ENCODE measurements around the gene PLEK2.
"Not testable (repeated sequence)": the region's sequence is repeated elsewhere in the genome, so short reads cannot be mapped to it uniquely, and the experiment has no call there.

PLEK2 gene, protein sequence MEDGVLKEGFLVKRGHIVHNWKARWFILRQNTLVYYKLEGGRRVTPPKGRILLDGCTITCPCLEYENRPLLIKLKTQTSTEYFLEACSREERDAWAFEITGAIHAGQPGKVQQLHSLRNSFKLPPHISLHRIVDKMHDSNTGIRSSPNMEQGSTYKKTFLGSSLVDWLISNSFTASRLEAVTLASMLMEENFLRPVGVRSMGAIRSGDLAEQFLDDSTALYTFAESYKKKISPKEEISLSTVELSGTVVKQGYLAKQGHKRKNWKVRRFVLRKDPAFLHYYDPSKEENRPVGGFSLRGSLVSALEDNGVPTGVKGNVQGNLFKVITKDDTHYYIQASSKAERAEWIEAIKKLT

GRCh38 chr14:67411820-67412421 lies at the start of gene PLEK2:
Gene PLEK2 (minus strand): TSS chr14:67412165. CDS start chr14:67412059, 106 bp downstream.
- peak; percentile 91 for DNase-seq (ENCODE audit: low spot score)

DNA sequence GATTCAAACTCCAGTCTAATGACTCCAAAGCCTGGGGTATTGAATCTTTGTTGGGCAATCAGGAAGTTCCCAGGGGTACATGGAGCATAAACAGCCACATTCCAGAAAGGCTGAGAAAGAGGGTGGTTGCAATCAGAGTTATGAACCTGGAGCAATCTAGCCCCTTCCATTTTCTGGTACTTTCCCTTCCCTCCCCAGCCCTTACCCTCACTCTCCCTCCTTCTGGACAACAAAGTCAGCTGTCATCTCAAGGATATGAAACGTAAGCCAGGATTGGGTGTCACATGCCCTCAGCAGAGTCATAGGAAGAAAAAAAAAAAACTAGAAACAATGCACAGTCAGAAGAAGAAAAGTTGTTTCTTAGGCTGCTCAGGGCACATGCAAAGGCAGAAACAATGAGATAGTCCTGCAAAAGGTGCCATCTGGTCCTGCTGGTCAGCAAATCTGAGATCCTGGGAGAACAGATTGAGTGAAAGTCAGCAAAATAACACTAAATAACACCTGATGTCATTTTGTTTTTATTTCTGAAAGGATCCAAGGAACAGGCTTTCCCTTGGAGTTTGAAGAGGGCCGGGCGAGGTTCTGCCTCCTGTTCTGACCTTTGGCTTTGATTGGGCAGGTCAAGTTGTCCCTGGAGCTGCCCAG lies 49.5 kb upstream of the PLEK2 start:
- DNase-seq (ENCODE audit: low spot score) = peak; percentile 82

GRCh38 chr14:67459336-67459735 lies 47.4 kb upstream of the PLEK2 start:
- DNase-seq (ENCODE audit: low spot score) = no peak

GRCh38 chr14:67457782-67458181 lies 45.8 kb upstream of the PLEK2 start:
- DNase-seq (ENCODE audit: low spot score) = no peak

DNA sequence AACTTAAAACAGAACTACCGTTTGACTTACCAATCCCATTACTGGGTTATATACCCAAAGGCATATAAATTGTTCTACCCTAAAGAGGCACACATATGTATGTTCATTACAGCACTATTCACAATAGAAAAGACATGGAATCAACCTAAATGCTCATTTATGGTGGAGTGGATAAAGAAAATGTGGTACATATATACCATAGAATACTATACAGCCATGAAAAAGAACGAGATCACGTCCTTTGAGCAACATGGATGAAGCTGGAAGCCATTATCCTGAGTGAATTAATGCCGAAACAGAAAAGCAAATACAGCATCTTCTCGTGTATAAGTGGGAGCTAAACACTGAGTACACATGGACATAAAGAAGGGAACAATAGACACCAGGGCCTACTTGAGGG lies 44.8 kb upstream of the PLEK2 start:
- no peak for DNase-seq (ENCODE audit: low spot score)

DNA sequence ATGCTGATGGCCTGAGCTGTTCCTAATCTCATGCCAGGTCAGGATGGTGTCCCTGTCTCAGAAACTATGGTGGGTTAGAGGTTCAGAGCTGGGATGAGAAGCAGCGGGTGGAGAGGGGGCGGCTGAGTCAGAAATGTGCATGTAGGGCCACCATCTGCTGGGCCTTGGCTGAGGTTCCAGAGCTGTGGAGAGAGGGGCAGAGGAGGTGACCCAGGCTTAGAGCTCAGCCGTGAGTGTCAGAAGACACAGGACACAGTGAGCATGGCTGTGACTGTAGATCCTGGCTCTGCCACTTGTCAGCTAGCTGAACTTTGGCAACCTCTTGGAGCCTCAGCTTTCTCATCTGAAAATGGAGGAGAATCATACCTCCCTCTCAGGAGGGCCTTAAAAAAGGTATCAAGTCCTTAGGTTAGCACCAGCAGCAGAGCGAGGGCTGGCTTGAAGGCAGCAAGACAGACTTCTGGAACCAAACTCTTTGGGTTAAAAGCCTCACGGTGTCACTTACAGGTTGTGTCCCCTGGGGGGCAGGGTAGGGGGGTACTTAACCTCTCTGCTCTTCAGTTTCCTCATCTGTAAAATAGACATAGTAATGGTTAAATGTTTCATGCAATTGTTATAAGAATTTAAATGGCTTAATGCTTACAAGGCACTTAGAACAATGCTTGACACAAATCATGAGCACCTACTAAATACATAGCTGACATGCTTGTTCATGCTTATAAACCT lies 41.8 kb upstream of the PLEK2 start:
- no peak for DNase-seq (ENCODE audit: low spot score)

DNA sequence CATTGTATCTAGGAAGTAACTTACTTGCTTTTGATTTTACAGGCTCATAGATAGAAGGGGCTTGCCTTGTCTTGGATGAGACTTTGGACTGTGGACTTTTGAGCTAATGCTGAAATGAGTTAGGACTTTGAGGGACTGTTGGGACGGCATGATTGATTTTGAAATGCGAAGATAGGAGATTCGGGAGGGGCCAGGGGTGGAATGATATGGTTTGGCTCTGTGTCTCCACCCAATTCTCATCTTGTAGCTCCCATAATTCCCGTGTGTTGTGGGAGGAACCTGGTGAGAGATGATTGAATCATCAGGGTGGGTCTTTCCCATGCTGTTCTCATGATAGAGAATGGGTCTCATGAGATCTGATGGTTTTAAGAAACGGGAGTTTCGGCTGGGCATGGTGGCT lies 39.7 kb upstream of the PLEK2 start:
- not testable (repeated sequence) for DNase-seq (ENCODE audit: low spot score)

DNA sequence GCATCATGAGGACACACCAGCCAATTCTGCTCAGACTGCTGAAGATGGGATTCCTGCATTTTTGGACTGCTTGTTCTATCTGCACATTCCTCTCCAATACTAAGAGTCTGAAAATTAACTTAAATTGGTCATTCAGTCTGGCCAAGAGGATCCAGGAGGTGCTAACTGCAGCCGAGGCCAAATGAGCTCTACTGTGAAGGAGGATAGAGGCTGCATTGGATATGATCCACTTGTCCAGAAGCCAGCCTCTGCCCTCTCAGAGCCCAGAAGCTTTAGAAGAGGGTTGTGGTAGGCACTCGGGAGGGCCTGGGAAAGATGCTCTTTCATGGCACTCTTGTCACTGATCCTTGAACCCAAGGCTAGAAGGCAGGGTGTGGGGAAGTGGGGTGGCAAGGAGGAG lies 37.1 kb upstream of the PLEK2 start:
- no peak for DNase-seq (ENCODE audit: low spot score)

- no peak for DNase-seq (ENCODE audit: low spot score)
Measured at GRCh38 chr14:67447033-67447381, 35.0 kb upstream of the PLEK2 start.

DNA sequence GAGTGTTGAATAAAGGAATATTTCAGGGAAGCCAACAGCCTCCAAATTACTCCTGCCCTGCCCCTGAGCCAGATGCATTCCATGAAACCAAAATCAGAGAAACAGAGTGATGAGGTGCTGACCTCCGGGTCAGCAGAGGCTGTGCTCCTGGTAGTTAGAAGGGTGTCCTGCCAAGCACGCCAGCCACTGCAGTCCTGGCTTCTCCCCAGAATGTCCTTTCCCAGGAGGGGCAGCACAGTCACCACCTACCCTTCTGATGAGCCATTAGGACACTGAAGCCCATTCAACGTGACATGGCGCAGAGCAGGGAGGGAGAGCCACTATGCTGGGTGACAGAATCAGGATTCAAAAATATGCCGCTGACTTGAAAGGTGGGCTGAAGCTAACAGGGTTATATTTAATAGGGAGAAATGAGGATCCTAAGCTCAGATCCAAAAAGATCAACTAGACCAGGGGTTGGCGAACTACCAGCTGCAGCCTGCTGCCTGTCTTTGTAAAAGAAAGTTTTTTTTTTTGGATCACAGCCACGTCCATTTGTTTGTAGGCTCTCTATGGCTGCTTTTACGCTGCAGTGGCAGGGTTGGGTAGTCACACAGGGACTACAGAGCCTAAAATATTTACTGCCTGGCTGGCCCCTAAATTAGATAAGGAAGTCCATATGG lies 34.5 kb upstream of the PLEK2 start:
- DNase-seq (ENCODE audit: low spot score) = peak; percentile 9

DNA sequence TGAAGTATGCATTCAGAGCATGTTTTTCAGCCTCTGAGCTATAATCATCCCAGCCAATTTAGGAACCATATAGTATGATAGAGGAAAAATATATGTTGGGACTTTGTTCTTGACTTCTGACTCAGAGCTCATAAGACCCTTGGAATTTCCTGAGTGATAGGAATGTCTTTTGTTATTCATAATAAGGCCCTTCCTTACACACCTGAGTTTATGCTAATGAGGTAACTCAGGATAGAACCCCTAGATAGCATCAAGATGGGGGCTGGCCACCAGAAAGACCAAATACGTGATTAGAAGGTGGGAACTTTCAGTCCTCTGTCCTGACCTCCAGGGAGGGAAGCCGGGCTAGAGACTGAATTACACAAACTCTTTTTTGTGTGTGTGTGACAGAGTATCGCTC lies 32.4 kb upstream of the PLEK2 start:
- peak; percentile 59 for DNase-seq (ENCODE audit: low spot score)

DNA sequence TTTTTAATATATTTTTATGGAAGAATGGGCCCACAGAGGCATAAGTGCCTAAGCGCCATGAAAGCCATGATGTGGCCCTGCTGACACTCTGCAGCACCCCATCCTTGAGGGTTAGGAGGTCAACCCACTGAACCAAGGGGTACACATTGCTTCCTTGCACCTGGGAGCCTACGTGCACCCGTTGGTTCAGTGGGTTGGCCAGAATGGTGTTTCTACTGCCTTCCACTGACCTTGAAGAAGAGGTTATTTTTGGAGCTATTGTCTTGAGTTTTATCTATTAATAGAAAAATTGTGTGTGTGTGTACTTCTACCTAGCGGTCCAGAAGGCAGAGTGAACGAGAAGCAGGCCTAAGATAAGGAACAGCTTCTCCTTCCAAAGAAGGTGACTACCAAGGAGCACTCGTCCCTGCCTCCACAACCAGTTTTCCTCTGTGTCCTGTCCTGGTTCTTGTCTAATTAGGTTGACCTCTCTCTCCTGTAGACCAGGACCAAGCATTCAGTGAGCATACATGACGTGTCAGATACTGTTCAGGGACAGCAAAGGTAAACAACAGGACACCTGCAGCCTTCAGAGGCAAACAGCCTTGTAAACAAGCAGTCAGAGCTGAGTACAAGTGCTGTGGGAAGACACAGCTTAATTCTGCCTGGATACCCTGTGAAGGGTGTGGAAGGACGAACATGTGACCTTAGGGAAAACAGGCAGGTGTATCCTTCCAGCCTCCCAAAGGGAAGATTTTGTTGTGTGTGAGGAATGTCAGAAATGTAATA lies 30.4 kb upstream of the PLEK2 start:
- no peak for DNase-seq (ENCODE audit: low spot score)

- no peak for DNase-seq (ENCODE audit: low spot score)
Measured at GRCh38 chr14:67441672-67442071, 29.7 kb upstream of the PLEK2 start.

GRCh38 chr14:67441256-67441655 lies 29.3 kb upstream of the PLEK2 start:
- DNase-seq (ENCODE audit: low spot score) = no peak

DNA sequence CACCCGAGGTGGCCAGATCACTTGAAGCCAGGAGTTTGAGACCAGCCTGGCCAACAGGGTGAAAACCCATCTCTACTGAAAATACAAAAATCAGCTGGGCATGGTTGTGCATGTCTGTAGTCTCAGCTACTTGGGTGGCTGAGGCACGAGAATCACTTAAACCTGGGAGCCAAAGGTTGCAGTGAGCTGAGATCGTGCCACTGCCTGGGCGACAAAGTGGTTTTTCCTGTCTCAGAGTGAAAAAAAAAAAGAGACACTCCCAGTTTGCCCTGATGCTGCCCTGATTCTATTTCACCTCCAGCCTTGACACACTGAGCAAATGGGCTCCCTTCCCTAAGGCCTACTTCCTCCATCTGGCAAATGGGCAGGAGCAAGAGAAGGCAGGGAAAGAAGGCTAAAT lies 28.5 kb upstream of the PLEK2 start:
- no peak for DNase-seq (ENCODE audit: low spot score)

DNA sequence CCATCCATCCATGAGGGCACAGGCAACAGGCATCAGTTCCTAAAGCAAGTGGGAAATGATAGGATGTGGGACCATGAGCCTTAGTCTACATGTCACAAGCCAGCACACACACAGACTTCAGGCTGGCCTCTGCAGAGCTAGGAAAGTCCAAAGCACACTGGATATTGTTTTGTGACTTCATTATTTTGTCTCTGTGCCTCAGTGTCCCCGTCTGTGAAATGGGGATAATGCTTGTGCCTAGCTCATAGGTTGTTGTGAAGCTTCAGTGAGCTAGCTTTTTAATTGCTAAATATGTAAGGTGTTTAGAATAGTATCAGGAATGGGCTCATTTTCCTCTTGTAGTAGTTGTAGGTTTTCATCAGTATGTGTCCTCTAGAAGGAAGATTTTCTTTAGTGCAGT lies 27.0 kb upstream of the PLEK2 start:
- no peak for DNase-seq (ENCODE audit: low spot score)

GRCh38 chr14:67436006-67436866 lies 24.3 kb upstream of the PLEK2 start:
- DNase-seq (ENCODE audit: low spot score) = no peak

GRCh38 chr14:67435603-67436002 lies 23.6 kb upstream of the PLEK2 start:
- DNase-seq (ENCODE audit: low spot score) = no peak

DNA sequence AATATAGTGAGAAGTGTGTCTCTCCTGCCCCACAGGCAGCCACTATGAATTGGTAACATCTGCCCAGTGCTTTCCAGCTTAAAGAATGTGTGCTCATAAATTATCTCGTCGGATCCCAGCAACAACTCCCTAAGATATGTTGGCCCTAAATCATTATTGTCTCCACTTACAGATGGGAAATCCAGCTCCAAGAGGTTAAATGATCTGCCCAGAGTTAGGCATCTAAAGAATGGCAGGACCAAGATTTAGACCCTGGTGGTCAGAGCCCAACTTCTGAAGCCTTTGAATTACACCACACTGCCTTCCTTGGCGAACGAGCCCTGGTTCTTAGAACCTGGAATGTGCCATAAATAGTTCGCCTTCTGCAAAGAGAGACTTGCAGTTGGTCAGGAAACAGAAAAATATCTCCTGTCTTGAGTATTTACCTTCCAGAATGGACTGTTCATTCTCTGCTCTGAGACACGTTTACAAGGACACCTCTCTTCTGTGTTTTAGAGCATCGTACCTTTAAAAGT lies 20.1 kb upstream of the PLEK2 start:
- DNase-seq (ENCODE audit: low spot score) = no peak

DNA sequence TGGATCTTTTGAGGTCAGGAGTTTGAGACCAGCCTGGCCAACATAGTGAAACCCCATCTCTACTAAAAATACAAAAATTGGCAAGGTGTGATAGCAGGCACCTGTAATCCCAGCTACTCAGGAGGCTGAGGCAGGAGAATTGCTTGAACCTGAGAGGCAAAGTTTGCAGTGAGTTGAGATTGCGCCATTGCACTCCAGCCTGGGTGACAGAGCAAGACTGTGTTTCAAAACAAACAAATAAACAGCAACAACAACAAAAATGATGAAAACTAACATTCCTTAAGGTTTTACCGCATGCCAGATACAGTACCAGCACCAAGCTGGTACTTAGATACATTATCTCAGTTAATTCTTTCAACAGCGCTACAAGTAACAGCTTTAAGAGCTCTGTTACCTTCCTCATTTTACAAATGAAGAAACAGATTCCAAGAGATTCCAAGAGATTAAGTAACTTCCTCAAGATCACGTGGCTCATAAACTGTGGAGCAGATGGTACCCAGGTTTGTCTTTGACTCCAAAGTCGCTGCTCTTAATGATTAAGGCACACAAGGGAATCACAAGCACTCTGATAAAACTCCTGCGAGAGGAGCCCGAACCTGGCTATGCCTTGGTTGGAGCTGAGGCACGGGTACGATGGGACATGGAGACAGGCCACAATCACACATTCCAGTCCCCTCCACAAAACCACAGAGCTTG lies 17.7 kb upstream of the PLEK2 start:
- DNase-seq (ENCODE audit: low spot score) = no peak
